Upper lobe of left lung (tissue), 6 donors: ENCODE measurements around the gene MEGF8. TPM values are rescaled to one million over a fixed set of nuclear protein-coding genes. Genes with fewer than 3 reads are reported as not detected.

ENCODE experiments used
- ATAC-seq, 2 donors: fragments of 200-7000 bp; cut with Tn5 transposase; one replicate each; pipeline ENCODE4 v1.9.1; 2022; ENCODE audit warnings: mild to moderate bottlenecking in 2 of 2, moderate library complexity in 2 of 2; ENCODE audit not compliant: low FRiP score in 2 of 2
- DNase-seq, 2 donors: peaks; one replicate each; pipeline ENCODE4 v3.0.0-alpha.2; 2019 to 2020
- H3K27ac ChIP-seq, 4 donors: fragments of 200-600 bp; sonication (generic); one replicate each; pipeline ENCODE4 v1.5.1; 2016 to 2019
- H3K27me3 ChIP-seq, 4 donors: fragments of 200-600 bp; sonication (generic); one replicate each; pipeline ENCODE4 v1.5.1; 2017 to 2019
- H3K36me3 ChIP-seq, 4 donors: fragments of 200-600 bp; sonication (generic); one replicate each; pipeline ENCODE4 v1.5.1; 2016 to 2019
- H3K4me1 ChIP-seq, 4 donors: fragments of 200-600 bp; sonication (generic); one replicate each; pipeline ENCODE4 v1.5.1; 2018 to 2019
- H3K4me3 ChIP-seq, 4 donors: fragments of 200-600 bp; sonication (generic); one replicate each; pipeline ENCODE4 v1.5.1; 2017 to 2019; ENCODE audit warnings: mild to moderate bottlenecking in 2 of 4, moderate library complexity in 1 of 4
- H3K9me3 ChIP-seq, 4 donors: fragments of 200-600 bp; sonication (generic); one replicate each; pipeline ENCODE4 v1.5.1; 2018 to 2019
- CTCF ChIP-seq, 6 experiments: fragments of 450-650 bp in 4 of 6; fragments of 200-600 bp in 2 of 6; sonication (generic) in 2 of 6; IDR thresholded peaks; one replicate each; pipeline ENCODE4 v1.5.1; 2016 to 2019; ENCODE audit warnings: antibody characterized with exemption in 6 of 6
- EP300 ChIP-seq, 4 donors: sonication (generic); formaldehyde crosslinking; IDR thresholded peaks; one replicate each; pipeline ENCODE4 v1.5.1; 2017; ENCODE audit warnings: antibody characterized with exemption in 4 of 4, control low read depth in 2 of 4
- POLR2A ChIP-seq, 4 donors: fragments of 450-650 bp; IDR thresholded peaks; one replicate each; pipeline ENCODE4 v1.5.1; 2016 to 2017; ENCODE audit warnings: antibody characterized with exemption in 4 of 4, mild to moderate bottlenecking in 2 of 4
- POLR2AphosphoS5 ChIP-seq, 2 donors: sonication (generic); formaldehyde crosslinking; IDR thresholded peaks; one replicate each; pipeline ENCODE4 v1.5.1; 2017; ENCODE audit warnings: antibody characterized with exemption in 2 of 2
- WGBS, 2 donors: methylation state at CpG; one replicate each; pipeline ENCODE4 v1.1.5; 2017 to 2018; 5-methylcytosine and 5-hydroxymethylcytosine counted together
- total RNA-seq, 6 donors: library from RNA; depleted of rRNA in 4 of 6; stranded (reverse); fragments of >200 nt in 4 of 6; gene quantifications; one replicate each; pipeline versions ENCODE4 v1.1.0 to v1.2.1, GENCODE V29; 2016 to 2021
- donor health status: DM: no; HTN: no; CAD: no; lungs with moderate emphysema.
- donor health status: DM: no; HTN: yes; CAD: no; lungs with severe emphysema.

The MEGF8 gene
- total RNA-seq, 6 donors from 2014 or later: 13.7 to 30.7 (median 17.8) TPM

- DNase-seq (no peak), ATAC-seq (no peak)
- H3K4me3 ChIP-seq: peak overlapping the region in 3 of 4 donors; percentile 52 to 66 (median 61)
- H3K27me3 ChIP-seq: peaks cover 0 to 5% (median 0%) of the 10 kb centered on the region in 4 donors
- H3K36me3 ChIP-seq: no peaks in the 10 kb centered on the region
- no peak for TF ChIP-seq CTCF (IDR thresholded peaks at IDR 0.05)
- TF ChIP-seq EP300 (IDR thresholded peaks at IDR 0.05): no peak
- TF ChIP-seq POLR2A (IDR thresholded peaks at IDR 0.05): no peak
- no peak for TF ChIP-seq POLR2AphosphoS5 (IDR thresholded peaks at IDR 0.05)
- H3K27ac ChIP-seq: peak overlapping the region; percentile 70 to 86 (median 70)
- 62 to 70% methylated on average over 13 to 17 of the region's 17 CpGs for WGBS, 2 donors
- H3K9me3 ChIP-seq: no peaks in the 10 kb centered on the region
- peaks cover 35 to 45% (median 40%) of the 10 kb centered on the region in 4 donors for H3K4me1 ChIP-seq
Measured at GRCh38 chr19:42422092-42422900, 96.9 kb downstream of the MEGF8 start.

GRCh38 chr19:42422901-42423461 lies 97.5 kb downstream of the MEGF8 start:
- Histone ChIP-seq H3K27ac (peak overlapping the region; percentile 70 to 86 (median 70)), H3K4me1 (peaks cover 35 to 45% (median 40%) of the 10 kb centered on the region in 4 donors), H3K4me3 (peak overlapping the region; percentile 52 to 66 (median 60)), H3K36me3 (no peaks in the 10 kb centered on the region), H3K27me3 (peaks cover 0 to 5% (median 0%) of the 10 kb centered on the region in 4 donors), H3K9me3 (no peaks in the 10 kb centered on the region)
- WGBS, 2 donors: 6 to 8% methylated on average over 9 to 29 of the region's 38 CpGs
- no peak for TF ChIP-seq EP300 (IDR thresholded peaks at IDR 0.05)
- DNase-seq (no peak), ATAC-seq (peak; percentile 54 to 56)

DNA sequence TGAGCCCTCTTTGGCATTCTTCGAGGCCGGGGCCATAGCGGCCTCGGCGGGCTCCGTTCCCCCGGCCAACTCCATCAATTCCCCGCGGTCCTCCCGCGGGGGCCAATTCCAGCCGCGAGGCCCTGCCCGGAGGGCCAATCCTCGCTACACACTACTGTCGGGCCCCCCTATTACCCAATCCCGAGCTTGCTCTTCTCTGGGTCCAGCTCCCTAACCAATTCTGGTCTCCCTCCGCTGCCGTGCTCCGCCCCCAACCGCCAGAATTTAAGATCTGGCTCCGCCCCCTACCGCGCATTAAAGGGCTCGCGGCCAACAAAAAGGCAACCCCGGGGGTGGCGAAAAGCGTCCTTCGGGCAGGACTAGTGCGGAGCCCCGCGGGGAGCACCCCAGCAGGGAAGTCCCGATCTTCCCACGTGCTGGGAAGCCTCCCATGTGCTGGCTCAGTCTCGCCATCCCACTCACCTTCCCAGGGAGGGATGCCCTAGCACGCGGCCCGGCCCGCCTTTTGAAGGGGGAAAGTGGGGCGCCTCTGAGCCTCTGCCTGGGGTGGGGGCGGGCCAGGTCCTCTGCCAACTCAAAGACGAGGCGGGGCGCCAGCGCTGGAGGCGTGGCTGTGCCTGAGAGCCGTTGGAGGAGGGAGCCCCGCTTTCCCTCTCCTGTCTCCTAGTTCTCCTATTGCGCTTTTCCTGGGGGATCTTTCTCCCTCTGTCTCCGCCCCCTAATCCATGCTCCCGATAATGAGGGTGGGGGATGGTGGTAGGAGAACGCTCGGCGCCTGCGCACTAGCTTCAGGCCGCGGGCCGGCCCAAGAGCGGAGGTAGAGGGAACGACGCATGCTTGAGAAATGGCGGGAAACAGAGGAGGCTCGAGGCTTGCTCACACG lies 98.3 kb downstream of the MEGF8 start:
- no peaks in the 10 kb centered on the region for H3K9me3 ChIP-seq
- ATAC-seq: peak; percentile 94 to 96
- peak overlapping the region; percentile 52 to 66 (median 60) for H3K4me3 ChIP-seq
- H3K27ac ChIP-seq: peak overlapping the region; percentile 70 to 86 (median 70)
- peak; percentile 88 to 93 for DNase-seq
- no peaks in the 10 kb centered on the region for H3K36me3 ChIP-seq
- H3K27me3 ChIP-seq: peaks cover 0 to 5% (median 0%) of the 10 kb centered on the region in 4 donors
- WGBS, 2 donors: 6 to 7% methylated on average over 10 to 56 of the region's 65 CpGs
- peaks cover 35 to 45% (median 40%) of the 10 kb centered on the region in 4 donors for H3K4me1 ChIP-seq
- TF ChIP-seq CTCF (IDR thresholded peaks at IDR 0.05) (no peak), EP300 (IDR thresholded peaks at IDR 0.05) (no peak), POLR2AphosphoS5 (IDR thresholded peaks at IDR 0.05) (no peak), POLR2A (IDR thresholded peaks at IDR 0.05) (peak in 2 of 4 donors; percentile 23 to 49)

DNA sequence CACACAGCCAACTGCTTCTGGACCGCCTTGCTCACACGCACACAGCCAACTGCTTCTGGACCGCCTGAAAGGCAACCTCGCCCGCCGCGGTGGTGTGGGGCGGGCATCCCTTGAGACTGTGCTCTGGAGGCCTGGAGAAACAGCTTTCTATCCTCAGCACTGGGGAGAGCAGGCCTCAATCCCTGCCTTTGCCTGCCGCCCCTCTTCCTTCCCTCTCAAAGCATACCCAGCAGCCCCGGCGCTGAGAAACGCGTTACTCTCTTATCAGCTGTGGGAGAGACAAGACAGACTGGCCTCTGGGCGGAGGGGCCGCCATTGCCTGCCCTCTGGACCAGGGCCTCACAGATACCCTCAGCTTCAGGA lies 98.9 kb downstream of the MEGF8 start:
- DNase-seq (no peak), ATAC-seq (no peak)
- no peaks in the 10 kb centered on the region for H3K9me3 ChIP-seq
- H3K27me3 ChIP-seq: peaks cover 0 to 5% (median 0%) of the 10 kb centered on the region in 4 donors
- no peaks in the 10 kb centered on the region for H3K36me3 ChIP-seq
- peak overlapping the region in 1 of 4 donors; percentile 86 for H3K27ac ChIP-seq
- TF ChIP-seq CTCF (IDR thresholded peaks at IDR 0.05): no peak
- TF ChIP-seq POLR2A (IDR thresholded peaks at IDR 0.05): no peak
- no peak for TF ChIP-seq EP300 (IDR thresholded peaks at IDR 0.05)
- no peak for TF ChIP-seq POLR2AphosphoS5 (IDR thresholded peaks at IDR 0.05)
- H3K4me3 ChIP-seq: peak overlapping the region in 3 of 4 donors; percentile 52 to 66 (median 61)
- 61 to 74% methylated on average over 5 to 15 of the region's 15 CpGs for WGBS, 2 donors
- peaks cover 35 to 44% (median 39%) of the 10 kb centered on the region in 4 donors for H3K4me1 ChIP-seq
